Panc1 (cell line): Measurements from ENCODE around the gene PI4K2B. TPM values are rescaled to one million over a fixed set of nuclear protein-coding genes. Genes with fewer than 3 reads are reported as not detected.

Experiments
- ATAC-seq: fragments of 200-7000 bp; cut with Tn5 transposase; 2 replicates; pipeline ENCODE4 v1.9.1; 2020; ENCODE audit warnings: mild to moderate bottlenecking, moderate library complexity
- BruUV-seq: library from RNA; stranded (reverse); fragments of 400-500 nt; replicated peaks from 2 replicates; lab custom pipeline; 2021; lab: Mats Ljungman, UMichigan
- CTCF ChIA-PET: fragments of 300-600 bp; sonication (Branson Sonifier 250); formaldehyde crosslinking; loops from one replicate; lab custom pipeline; 2022; ENCODE audit warnings: antibody characterized with exemption; lab: Charles Lee
- POLR2A ChIA-PET: fragments of 300-600 bp; sonication (Branson Sonifier 250); formaldehyde crosslinking; loops from one replicate; lab custom pipeline; 2022; ENCODE audit warnings: antibody characterized with exemption; lab: Charles Lee
- DNase-seq: peaks from one replicate; pipeline ENCODE4 v3.0.0-alpha.2; 2010; ENCODE audit warnings: low read depth, low spot score
- H3K27ac ChIP-seq: 2 replicates; pipeline ENCODE4 v1.5.1; 2011; ENCODE audit warnings: mild to moderate bottlenecking, low read length, inconsistent platforms
- H3K27me3 ChIP-seq: fragments of 200-500 bp; sonication (Bioruptor generic); 2 replicates; pipeline ENCODE4 v1.6.0; 2014; ENCODE audit warnings: low read length, inconsistent platforms; ENCODE audit not compliant: control insufficient read depth, insufficient read depth
- H3K36me3 ChIP-seq: fragments of 200-500 bp; sonication (Bioruptor generic); 2 replicates; pipeline ENCODE4 v1.5.1; 2014; ENCODE audit warnings: inconsistent platforms, mild to moderate bottlenecking, low read length, moderate library complexity; ENCODE audit not compliant: control insufficient read depth, insufficient read depth
- H3K4me1 ChIP-seq: 2 replicates; pipeline ENCODE4 v1.5.1; 2011; ENCODE audit warnings: inconsistent platforms, mild to moderate bottlenecking, low read length, moderate library complexity; ENCODE audit not compliant: control insufficient read depth, insufficient read depth
- H3K4me3 ChIP-seq, 2 experiments: 2 replicates each; pipeline ENCODE4 v1.5.1; 2011 to 2012; ENCODE audit warnings: low read depth in 2 of 2, low read length in 2 of 2, mild to moderate bottlenecking in 2 of 2, inconsistent platforms in 1 of 2, moderate library complexity in 1 of 2
- H3K9me3 ChIP-seq: fragments of 200-500 bp; sonication (Bioruptor generic); 2 replicates; pipeline ENCODE4 v1.5.1; 2014; ENCODE audit warnings: low read depth, mild to moderate bottlenecking, inconsistent platforms, low read length, moderate library complexity; ENCODE audit not compliant: control insufficient read depth, insufficient read depth
- CTCF ChIP-seq: fragments of 450-650 bp; IDR thresholded peaks from 2 replicates; pipeline ENCODE4 v1.5.1; 2017; ENCODE audit warnings: mild to moderate bottlenecking
- POLR2AphosphoS5 ChIP-seq: IDR thresholded peaks from 2 replicates; pipeline ENCODE4 v1.6.1; 2012; ENCODE audit warnings: mild to moderate bottlenecking, low read depth, low read length, moderate library complexity
- REST ChIP-seq, 2 experiments: IDR thresholded peaks; 2 replicates each; pipeline ENCODE4 v1.6.1; 2011 to 2012; ENCODE audit warnings: low read depth in 2 of 2, control low read depth in 1 of 2, low read length in 1 of 2, mild to moderate bottlenecking in 1 of 2, moderate library complexity in 1 of 2; ENCODE audit not compliant: insufficient read depth in 1 of 2
- SIN3A ChIP-seq: IDR thresholded peaks from 2 replicates; pipeline ENCODE4 v1.6.1; 2012; ENCODE audit warnings: low read depth, mild to moderate bottlenecking, low read length, moderate library complexity, borderline replicate concordance; ENCODE audit not compliant: insufficient read depth
- TCF7L2 ChIP-seq: IDR thresholded peaks from 2 replicates; pipeline ENCODE4 v1.6.1; 2011; ENCODE audit warnings: mild to moderate bottlenecking, low read depth, low read length, inconsistent platforms
- in situ Hi-C: cut with HindIII; loops from 2 replicates; pipeline ENCODE4 v1.10.0; 2016; ENCODE audit warnings: low sequenced_read_pairs, low pct_unique_long_range_greater_than_20kb
- intact Hi-C: fragments of 100-400 bp; cut with micrococcal nuclease; formaldehyde crosslinking; loops from one replicate; pipeline ENCODE4 v1.10.0; 2022; ENCODE audit not compliant: unreplicated experiment
- total RNA-seq: library from RNA; stranded (reverse); gene quantifications from one replicate; pipeline ENCODE4 v1.2.1, GENCODE V29; 2021; ENCODE audit not compliant: unreplicated experiment

Gene PI4K2B
- total RNA-seq, 1 experiment from 2014 or later: 9.6 TPM

GRCh38 chr4:25308761-25309160 lies 74.9 kb downstream of the PI4K2B start:
- DNase-seq (no peak), ATAC-seq (no peak)
- no peak overlapping the region for H3K27ac ChIP-seq
- no peak overlapping the region for H3K4me3 ChIP-seq
- TF ChIP-seq TCF7L2 (no peak), SIN3A (no peak), POLR2AphosphoS5 (no peak), REST (IDR thresholded peaks at IDR 0.05; ENCODE audit: insufficient read depth in 1 of 2, low read depth in 2 of 2, low read length in 1 of 2) (no peak), CTCF (no peak)
- H3K36me3 ChIP-seq: peaks cover 3% of the 10 kb centered on the region; the same call in 1 of the 2 replicates
- POLR2A ChIA-PET: no interaction called here
- no peaks in the 10 kb centered on the region for H3K27me3 ChIP-seq
- H3K9me3 ChIP-seq: no peaks in the 10 kb centered on the region
- in situ Hi-C loops: no loop called here
- peaks cover 4% of the 10 kb centered on the region; the same call in 1 of the 2 replicates for H3K4me1 ChIP-seq
- intact Hi-C loops: no loop called here
- BruUV-seq: no TSS peak
- CTCF ChIA-PET: no interaction called here

GRCh38 chr4:25310066-25310802 lies 76.4 kb downstream of the PI4K2B start:
- H3K4me1 ChIP-seq: peaks cover 6% of the 10 kb centered on the region; the same call in 1 of the 2 replicates
- H3K27ac ChIP-seq: no peak overlapping the region
- in situ Hi-C loops (no loop called here), intact Hi-C loops (no loop called here)
- BruUV-seq: no TSS peak
- TF ChIP-seq CTCF (no peak), REST (IDR thresholded peaks at IDR 0.05; ENCODE audit: insufficient read depth in 1 of 2, low read depth in 2 of 2, low read length in 1 of 2) (no peak), TCF7L2 (no peak), POLR2AphosphoS5 (no peak), SIN3A (no peak)
- peaks cover 3% of the 10 kb centered on the region; the same call in 1 of the 2 replicates for H3K36me3 ChIP-seq
- H3K9me3 ChIP-seq: no peaks in the 10 kb centered on the region
- ChIA-PET CTCF (interaction anchor here (1.1 kb wide), 1 partner anchor 57 kb away, joined by 5 read pairs; no protein-coding TSS in a partner anchor), POLR2A (no interaction called here)
- ATAC-seq (no peak), DNase-seq (no peak)
- no peaks in the 10 kb centered on the region for H3K27me3 ChIP-seq
- H3K4me3 ChIP-seq: no peak overlapping the region
